B cell (primary cell): ENCODE data around the gene INCA1. TPM values are rescaled to one million over a fixed set of nuclear protein-coding genes. Genes with fewer than 3 reads are reported as not detected.

Experiments used
- ATAC-seq: fragments of 200-7000 bp; cut with Tn5 transposase; one replicate; pipeline ENCODE4 v1.10.0; 2021; ENCODE audit warnings: low read depth, mild to moderate bottlenecking, moderate number of reproducible peaks, moderate library complexity
- CTCF ChIA-PET: fragments of 350-600 bp; sonication (Branson Sonifier 250); formaldehyde crosslinking; loops from one replicate; lab custom pipeline; 2021; ENCODE audit warnings: antibody characterized with exemption, inconsistent platforms; lab: Charles Lee
- POLR2A ChIA-PET: fragments of 350-600 bp; sonication (Branson Sonifier 250); formaldehyde crosslinking; loops from one replicate; lab custom pipeline; 2021; ENCODE audit warnings: antibody characterized with exemption; lab: Charles Lee
- DNase-seq: peaks from one replicate; pipeline ENCODE4 v3.0.0; 2013
- H2AFZ ChIP-seq: 2 replicates; pipeline ENCODE4 v1.6.1; 2012; ENCODE audit warnings: mild to moderate bottlenecking, low read depth, low read length; ENCODE audit not compliant: insufficient read depth, poor library complexity, severe bottlenecking
- H3K27ac ChIP-seq, 2 donors: 1 replicate in 1 of 2; 2 replicates in 1 of 2; pipeline ENCODE4 v1.5.1; 2012 to 2013; ENCODE audit warnings: low read length in 2 of 2, mild to moderate bottlenecking in 2 of 2, moderate library complexity in 1 of 2
- H3K27me3 ChIP-seq, 4 experiments: fragments of 200-600 bp in 1 of 4; sonication (generic) in 1 of 4; replicated peaks in 1 of 4; 1 replicate in 2 of 4; 2 replicates in 2 of 4; pipeline versions ENCODE4 v1.6.1 to v1.7.0; 2013 to 2016; ENCODE audit warnings: low read length in 3 of 4, mild to moderate bottlenecking in 2 of 4, mixed read lengths in 1 of 4, moderate library complexity in 1 of 4; ENCODE audit not compliant: insufficient read depth in 4 of 4, control insufficient read depth in 3 of 4; ENCODE audit errors: control extremely low read depth in 1 of 4
- H3K36me3 ChIP-seq, 2 experiments: replicated peaks in 1 of 2; 1 replicate in 1 of 2; 2 replicates in 1 of 2; pipeline versions ENCODE4 v1.6.1 to v1.7.1; 2013; ENCODE audit warnings: low read length in 1 of 2; ENCODE audit not compliant: insufficient read depth in 2 of 2, control insufficient read depth in 1 of 2; ENCODE audit errors: control extremely low read depth in 1 of 2, extremely low read depth in 1 of 2
- H3K4me1 ChIP-seq, 2 donors: fragments of 200-600 bp in 1 of 2; sonication (generic) in 1 of 2; 1 replicate in 1 of 2; 2 replicates in 1 of 2; pipeline versions ENCODE4 v1.5.1 to v1.6.1; 2013 to 2017; ENCODE audit warnings: low read length in 2 of 2; ENCODE audit not compliant: control insufficient read depth in 2 of 2, insufficient read depth in 2 of 2
- H3K4me2 ChIP-seq: replicated peaks from 2 replicates; pipeline ENCODE3; 2012; ENCODE audit warnings: mild to moderate bottlenecking, low read depth, low read length; ENCODE audit not compliant: poor library complexity, severe bottlenecking
- H3K4me3 ChIP-seq, 5 experiments: fragments of 200-600 bp in 1 of 5; sonication (generic) in 1 of 5; 1 replicate in 3 of 5; 2 replicates in 2 of 5; pipeline versions ENCODE4 v1.5.1 to v1.7.0; 2011 to 2016; ENCODE audit warnings: low read length in 4 of 5, mild to moderate bottlenecking in 4 of 5, low read depth in 2 of 5, control low read depth in 1 of 5, moderate library complexity in 1 of 5; ENCODE audit not compliant: insufficient read depth in 1 of 5; ENCODE audit errors: control extremely low read depth in 1 of 5, extremely low read depth in 1 of 5
- H3K79me2 ChIP-seq: fragments of 200-600 bp; sonication (generic); one replicate; pipeline ENCODE4 v1.6.0; 2016; ENCODE audit warnings: low read length; ENCODE audit not compliant: control insufficient read depth, insufficient read depth
- H3K9ac ChIP-seq: fragments of 200-600 bp; sonication (generic); 2 replicates; pipeline ENCODE4 v1.6.1; 2017; ENCODE audit warnings: mild to moderate bottlenecking, low read length, moderate library complexity
- H3K9me3 ChIP-seq, 3 donors: one replicate each; pipeline versions ENCODE4 v1.6.1 to v1.7.1; 2013; ENCODE audit warnings: low read length in 2 of 3; ENCODE audit not compliant: control insufficient read depth in 2 of 3, insufficient read depth in 1 of 3; ENCODE audit errors: control extremely low read depth in 1 of 3
- H4K20me1 ChIP-seq: 2 replicates; pipeline ENCODE4 v1.6.0; 2012; ENCODE audit warnings: mild to moderate bottlenecking, low read length; ENCODE audit not compliant: insufficient read depth, control insufficient read depth, poor library complexity, severe bottlenecking
- H3K27ac Mint-ChIP-seq: one replicate; pipeline ENCODE4 v1.8.0; 2021; ENCODE audit warnings: mixed read lengths
- H3K27me3 Mint-ChIP-seq: one replicate; pipeline ENCODE4 v1.8.0; 2021; ENCODE audit warnings: mixed read lengths
- H3K4me1 Mint-ChIP-seq: one replicate; pipeline ENCODE4 v1.8.0; 2021; ENCODE audit warnings: mixed read lengths
- H3K4me3 Mint-ChIP-seq: one replicate; pipeline ENCODE4 v1.8.0; 2021; ENCODE audit warnings: mixed read lengths
- H3K9me3 Mint-ChIP-seq: one replicate; pipeline ENCODE4 v1.8.0; 2022; ENCODE audit warnings: mixed read lengths; ENCODE audit not compliant: insufficient read depth
- CTCF ChIP-seq: fragments of 200-600 bp; IDR thresholded peaks from one replicate; pipeline ENCODE4 v1.8.0; 2022; ENCODE audit warnings: antibody characterized with exemption, mild to moderate bottlenecking
- EZH2 ChIP-seq: IDR thresholded peaks from 2 replicates; pipeline ENCODE4 v1.6.1; 2012; ENCODE audit warnings: borderline replicate concordance, low read depth, mild to moderate bottlenecking, moderate library complexity, low read length; ENCODE audit not compliant: insufficient read depth, poor library complexity, severe bottlenecking
- WGBS: methylation state at CpG from one replicate; pipeline ENCODE4 v1.1.5; 2013; ENCODE audit warnings: missing lambda C conversion rate; ENCODE audit not compliant: insufficient coverage; 5-methylcytosine and 5-hydroxymethylcytosine counted together
- intact Hi-C: fragments of 100-400 bp; cut with micrococcal nuclease; formaldehyde crosslinking; loops from one replicate; pipeline ENCODE4 v1.10.0; 2022
- polyA plus RNA-seq: library from polyadenylated mRNA; depleted of rRNA; stranded (reverse); fragments of >200 nt; gene quantifications from 2 replicates; pipeline ENCODE4 v1.2.3, GENCODE V29; 2012
- total RNA-seq, 2 donors: library from RNA; stranded (reverse); fragments of 120-200 nt in 1 of 2; gene quantifications; 1 replicate in 1 of 2; 2 replicates in 1 of 2; pipeline versions ENCODE4 v1.2.3 to v1.2.4, GENCODE V29; 2013 to 2022

The INCA1 gene
- total and polyA plus RNA-seq, 2 donors (not counting 1 experiment from before 2014, with no cell fraction given): 0.30 to 0.60 TPM

DNA sequence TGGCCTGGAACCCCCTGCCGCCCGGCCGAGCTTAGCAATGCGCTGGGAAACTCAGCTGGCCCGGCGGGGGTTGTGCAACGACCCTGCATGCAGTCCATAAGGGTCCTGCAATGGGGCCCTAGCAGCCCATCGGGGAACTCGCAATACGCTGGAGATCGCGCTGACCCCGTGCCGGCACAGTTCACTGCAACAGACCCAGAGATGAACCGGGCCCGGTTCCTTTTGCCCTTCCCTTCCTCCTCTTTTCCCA is 57.9 kb downstream of the INCA1 start:
- Histone ChIP-seq H3K36me3 (peaks cover 0 to 38% of the 10 kb centered on the region in 2 experiments), H3K27me3 (no peaks in the 10 kb centered on the region), H3K9me3 (no peaks in the 10 kb centered on the region), H3K4me1 (peaks cover 45 to 54% of the 10 kb centered on the region in 2 donors), H3K79me2 (peaks cover 42% of the 10 kb centered on the region), H3K4me2 (peak overlapping the region; percentile 99), H4K20me1 (peaks cover 6% of the 10 kb centered on the region), H2AFZ (peak overlapping the region; percentile 78), H3K27ac (peak overlapping the region; percentile 70 to 87), H3K4me3 (peak overlapping the region; percentile 68 to 100 (median 86)), H3K9ac (peak overlapping the region; percentile 86)
- no peak for DNase-seq
- Mint-ChIP-seq H3K27me3 (peaks cover under 1% of the 10 kb centered on the region), H3K4me1 (peaks cover 55% of the 10 kb centered on the region), H3K9me3 (no peaks in the 10 kb centered on the region), H3K27ac (peak overlapping the region; percentile 95), H3K4me3 (peak overlapping the region; percentile 89)
- intact Hi-C loops: loop anchor here (2.0 kb wide), 1 partner anchor 31 kb away; no protein-coding TSS in a partner anchor
- 1% methylated on average over 16 of the region's 16 CpGs for WGBS
- POLR2A ChIA-PET: interaction anchor here (0.7 to 2.6 kb wide), 12 partner anchors 10 to 796 kb away, joined by 3 to 38 read pairs (median 6); partner anchors contain the start of genes ARRB2, C17orf107, CAMTA2 and CHRNE
- CTCF ChIA-PET: interaction anchor here (0.9 to 3.1 kb wide), 15 partner anchors 9 to 149 kb away, joined by 3 to 24 read pairs (median 6); partner anchors contain the start of genes CAMTA2, CHRNE, INCA1 and KIF1C
- TF ChIP-seq EZH2 (no peak), CTCF (no peak)
- ATAC-seq: no peak
